H1 (cell line): ENCODE data around the gene TRIM73. TPM values are rescaled to one million over a fixed set of nuclear protein-coding genes. Genes with fewer than 3 reads are reported as not detected.
"Not testable (repeated sequence)": the region's sequence is repeated elsewhere in the genome, so short reads cannot be mapped to it uniquely, and the experiment has no call there.

Experiments used
- CTCF ChIA-PET: fragments of 300-600 bp; sonication (Branson Sonifier 250); formaldehyde crosslinking; loops from one replicate; lab custom pipeline; 2021; ENCODE audit not compliant: partially characterized antibody; lab: Charles Lee
- POLR2A ChIA-PET: fragments of 300-600 bp; sonication (Branson Sonifier 250); formaldehyde crosslinking; loops from one replicate; lab custom pipeline; 2021; ENCODE audit warnings: inconsistent platforms; ENCODE audit not compliant: partially characterized antibody; lab: Charles Lee
- DNase-seq, 2 experiments: peaks; one replicate each; pipeline versions ENCODE4 v3.0.0 to v3.0.0-alpha.2; 2010 to 2022; ENCODE audit warnings: low spot score in 2 of 2, low read depth in 1 of 2, mixed read lengths in 1 of 2
- FAIRE-seq: peaks from 2 replicates; lab custom pipeline; 2011; peaks lifted over from hg19 to GRCh38; lab: Jason Lieb, UNC
- H2AFZ ChIP-seq: 2 replicates; pipeline ENCODE4 v1.8.1; 2012; ENCODE audit warnings: low read length, inconsistent platforms
- H2AK5ac ChIP-seq: 2 replicates; pipeline ENCODE4 v1.6.1; 2013; ENCODE audit warnings: low read depth, low read length
- H2BK120ac ChIP-seq: replicated peaks from 2 replicates; pipeline ENCODE3; 2013; ENCODE audit warnings: low read depth, low read length, inconsistent platforms
- H2BK12ac ChIP-seq: 2 replicates; pipeline ENCODE4 v1.6.1; 2013; ENCODE audit warnings: low read depth, low read length
- H2BK15ac ChIP-seq: 2 replicates; pipeline ENCODE4 v1.6.1; 2013; ENCODE audit warnings: low read length
- H2BK20ac ChIP-seq: 2 replicates; pipeline ENCODE4 v1.6.1; 2013; ENCODE audit warnings: low read length
- H2BK5ac ChIP-seq: 2 replicates; pipeline ENCODE4 v1.6.1; 2013; ENCODE audit warnings: low read depth, low read length
- H3K14ac ChIP-seq: 2 replicates; pipeline ENCODE4 v1.6.1; 2013; ENCODE audit warnings: inconsistent platforms; ENCODE audit not compliant: insufficient read length
- H3K18ac ChIP-seq: 2 replicates; pipeline ENCODE4 v1.6.1; 2013; ENCODE audit warnings: low read length; ENCODE audit errors: extremely low read depth
- H3K23ac ChIP-seq: 2 replicates; pipeline ENCODE4 v1.6.1; 2013; ENCODE audit warnings: inconsistent platforms; ENCODE audit not compliant: insufficient read length
- H3K23me2 ChIP-seq: 2 replicates; pipeline ENCODE4 v1.6.1; 2013; ENCODE audit warnings: low read depth, low read length
- H3K27ac ChIP-seq: 2 replicates; pipeline ENCODE4 v1.6.1; 2011; ENCODE audit warnings: low read depth, low read length, inconsistent platforms
- H3K27me3 ChIP-seq, 4 experiments: replicated peaks in 1 of 4; 1 replicate in 1 of 4; 2 replicates in 3 of 4; pipeline versions ENCODE4 v1.6.1 to v1.8.1; 2011 to 2013; ENCODE audit warnings: low read length in 3 of 4, mild to moderate bottlenecking in 3 of 4, inconsistent platforms in 2 of 4, mixed read lengths in 2 of 4, moderate library complexity in 1 of 4; ENCODE audit not compliant: control insufficient read depth in 3 of 4, insufficient read depth in 3 of 4; ENCODE audit errors: extremely low read depth in 1 of 4
- H3K36me3 ChIP-seq, 4 experiments: 2 replicates each; pipeline versions ENCODE4 v1.6.1 to v1.8.1; 2011 to 2013; ENCODE audit warnings: mild to moderate bottlenecking in 4 of 4, low read length in 3 of 4, moderate library complexity in 2 of 4, control low read depth in 1 of 4, inconsistent platforms in 1 of 4; ENCODE audit not compliant: insufficient read depth in 4 of 4, control insufficient read depth in 2 of 4
- H3K4ac ChIP-seq: replicated peaks from 2 replicates; pipeline ENCODE3; 2013; ENCODE audit warnings: low read length, low read depth, mixed read lengths, inconsistent platforms; ENCODE audit not compliant: insufficient read length
- H3K4me1 ChIP-seq, 4 experiments: replicated peaks in 1 of 4; 1 replicate in 1 of 4; 2 replicates in 3 of 4; pipeline versions ENCODE4 v1.6.1 to v1.8.1; 2011 to 2013; ENCODE audit warnings: low read length in 3 of 4, inconsistent platforms in 2 of 4, mixed read lengths in 1 of 4; ENCODE audit not compliant: insufficient read depth in 4 of 4, control insufficient read depth in 3 of 4
- H3K4me2 ChIP-seq, 2 experiments: 2 replicates each; pipeline versions ENCODE4 v1.6.1 to v1.8.1; 2011 to 2013; ENCODE audit warnings: low read depth in 2 of 2, low read length in 2 of 2, control low read depth in 1 of 2, inconsistent platforms in 1 of 2, mild to moderate bottlenecking in 1 of 2; ENCODE audit not compliant: insufficient read depth in 1 of 2
- H3K4me3 ChIP-seq, 4 experiments: fragments of 200-600, 300-600 bp in 1 of 4; sonication (generic), shearing (Covaris generic), sonication (Bioruptor Twin) in 1 of 4; 2 replicates each; pipeline versions ENCODE4 v1.5.1 to v1.8.1; 2011 to 2016; ENCODE audit warnings: low read length in 4 of 4, low read depth in 3 of 4, control low read depth in 2 of 4, inconsistent platforms in 2 of 4, mild to moderate bottlenecking in 2 of 4, mixed read lengths in 1 of 4, moderate library complexity in 1 of 4; ENCODE audit not compliant: insufficient read depth in 2 of 4; ENCODE audit errors: extremely low read depth in 1 of 4
- H3K56ac ChIP-seq: replicated peaks from 2 replicates; pipeline ENCODE3; 2013; ENCODE audit warnings: low read depth, mild to moderate bottlenecking, mixed read lengths, low read length, inconsistent platforms; ENCODE audit not compliant: insufficient read length
- H3K79me1 ChIP-seq: 2 replicates; pipeline ENCODE4 v1.6.1; 2013; ENCODE audit warnings: low read depth, low read length, control low read depth
- H3K79me2 ChIP-seq, 2 experiments: 2 replicates each; pipeline versions ENCODE4 v1.6.1 to v1.8.1; 2012 to 2013; ENCODE audit warnings: low read length in 2 of 2, mild to moderate bottlenecking in 2 of 2, inconsistent platforms in 1 of 2; ENCODE audit not compliant: insufficient read depth in 2 of 2, control insufficient read depth in 1 of 2
- H3K9ac ChIP-seq, 4 experiments: replicated peaks in 1 of 4; 1 replicate in 1 of 4; 2 replicates in 3 of 4; pipeline versions ENCODE4 v1.6.1 to v1.8.1; 2011 to 2013; ENCODE audit warnings: low read depth in 3 of 4, low read length in 3 of 4, control low read depth in 2 of 4, mild to moderate bottlenecking in 2 of 4, moderate library complexity in 2 of 4, inconsistent platforms in 1 of 4; ENCODE audit errors: extremely low read depth in 1 of 4
- H3K9me3 ChIP-seq, 2 experiments: 2 replicates each; pipeline versions ENCODE4 v1.6.1 to v1.8.1; 2012 to 2013; ENCODE audit warnings: mild to moderate bottlenecking in 2 of 2, moderate library complexity in 2 of 2, control low read depth in 1 of 2, inconsistent platforms in 1 of 2, low read depth in 1 of 2, low read length in 1 of 2, mixed read lengths in 1 of 2; ENCODE audit not compliant: insufficient read depth in 2 of 2
- H4K20me1 ChIP-seq, 2 experiments: replicated peaks in 1 of 2; 2 replicates each; pipeline versions ENCODE3 to v1.8.1; 2011 to 2013; ENCODE audit warnings: inconsistent platforms in 2 of 2, low read length in 2 of 2, mild to moderate bottlenecking in 1 of 2; ENCODE audit not compliant: insufficient read depth in 2 of 2, control insufficient read depth in 1 of 2
- H4K5ac ChIP-seq: 2 replicates; pipeline ENCODE4 v1.6.1; 2013; ENCODE audit warnings: low read length, low read depth, mixed read lengths, inconsistent platforms; ENCODE audit not compliant: insufficient read length
- H4K8ac ChIP-seq: 2 replicates; pipeline ENCODE4 v1.8.0; 2013; ENCODE audit warnings: mild to moderate bottlenecking, moderate library complexity, low read length, inconsistent platforms; ENCODE audit not compliant: insufficient read depth; ENCODE audit errors: extremely low read depth
- H4K91ac ChIP-seq: replicated peaks from 2 replicates; pipeline ENCODE3; 2013; ENCODE audit warnings: low read length, mixed read lengths, inconsistent platforms; ENCODE audit not compliant: insufficient read length
- WGBS, 2 experiments: shearing (Covaris generic) in 1 of 2; methylation state at CpG; one replicate each; pipeline versions ENCODE4 v1.1.6 to v1.1.7; 2013 to 2015; ENCODE audit warnings: low lambda C conversion rate in 2 of 2, mixed read lengths in 2 of 2, inconsistent platforms in 1 of 2, low coverage in 1 of 2, missing lambda C conversion rate in 1 of 2; ENCODE audit not compliant: insufficient replicate concordance in 2 of 2, insufficient coverage in 1 of 2, insufficient read length in 1 of 2; ENCODE audit errors: extremely low coverage in 1 of 2, missing lambda C conversion rate in 1 of 2; 5-methylcytosine and 5-hydroxymethylcytosine counted together
- polyA plus RNA-seq, 7 experiments: library from polyadenylated mRNA; depleted of rRNA in 3 of 7; stranded (reverse) in 5 of 7; unstranded in 2 of 7; fragments of >200 nt in 5 of 7; fragments of 200-250 nt in 2 of 7; gene quantifications; 1 replicate in 5 of 7; 2 replicates in 1 of 7; 4 replicates in 1 of 7; pipeline versions ENCODE4 v1.2.1 to v1.2.3, GENCODE V29; 2011 to 2013; ENCODE audit warnings: missing spikeins in 2 of 7, mixed read lengths in 2 of 7
- total RNA-seq: library from RNA; stranded (reverse); fragmentation: NEBNext Ultra II Directional; extraction: Animal tissue kit (Norgen Biotek cat#: 25700); gene quantifications from 2 replicates; pipeline ENCODE4 v1.2.1, GENCODE V29; 2021

TRIM73 gene
- total and polyA plus RNA-seq, 2 of the 8 experiments (the other 6 are each of a cell fraction or from before 2014, with no cell fraction given), result 0.73 to 1.0 TPM

GRCh38 chr7:75404663-75405062 is 9.2 kb downstream of the TRIM73 start:
- H3K4me1 ChIP-seq, H3K23me2 ChIP-seq, H3K9ac ChIP-seq, H4K20me1 ChIP-seq, H3K4me3 ChIP-seq, H2BK15ac ChIP-seq, H3K79me1 ChIP-seq, H4K91ac ChIP-seq, H2AFZ ChIP-seq, CTCF ChIA-PET, H3K18ac ChIP-seq, H2AK5ac ChIP-seq, H3K79me2 ChIP-seq, H2BK120ac ChIP-seq, H2BK12ac ChIP-seq, H4K5ac ChIP-seq, H2BK5ac ChIP-seq, H3K9me3 ChIP-seq, H3K14ac ChIP-seq, DNase-seq, H3K27ac ChIP-seq, H3K4me2 ChIP-seq, H3K27me3 ChIP-seq, H3K23ac ChIP-seq, H4K8ac ChIP-seq, H3K4ac ChIP-seq, H3K36me3 ChIP-seq, H2BK20ac ChIP-seq, POLR2A ChIA-PET, FAIRE-seq, H3K56ac ChIP-seq: not testable (repeated sequence)
- 60% methylated on average over 2 of the region's 18 CpGs; no CpG with 5 or more reads in 1 of the 2 experiments for WGBS, 2 experiments
